Measurements from ENCODE around the gene DSCAML1. TPM values are rescaled to one million over a fixed set of nuclear protein-coding genes. Genes with fewer than 3 reads are reported as not detected.

DSCAML1 gene
- not detected in 2 replicates for total RNA-seq (2014; rRNA removed; shearing (Covaris generic))

DNA sequence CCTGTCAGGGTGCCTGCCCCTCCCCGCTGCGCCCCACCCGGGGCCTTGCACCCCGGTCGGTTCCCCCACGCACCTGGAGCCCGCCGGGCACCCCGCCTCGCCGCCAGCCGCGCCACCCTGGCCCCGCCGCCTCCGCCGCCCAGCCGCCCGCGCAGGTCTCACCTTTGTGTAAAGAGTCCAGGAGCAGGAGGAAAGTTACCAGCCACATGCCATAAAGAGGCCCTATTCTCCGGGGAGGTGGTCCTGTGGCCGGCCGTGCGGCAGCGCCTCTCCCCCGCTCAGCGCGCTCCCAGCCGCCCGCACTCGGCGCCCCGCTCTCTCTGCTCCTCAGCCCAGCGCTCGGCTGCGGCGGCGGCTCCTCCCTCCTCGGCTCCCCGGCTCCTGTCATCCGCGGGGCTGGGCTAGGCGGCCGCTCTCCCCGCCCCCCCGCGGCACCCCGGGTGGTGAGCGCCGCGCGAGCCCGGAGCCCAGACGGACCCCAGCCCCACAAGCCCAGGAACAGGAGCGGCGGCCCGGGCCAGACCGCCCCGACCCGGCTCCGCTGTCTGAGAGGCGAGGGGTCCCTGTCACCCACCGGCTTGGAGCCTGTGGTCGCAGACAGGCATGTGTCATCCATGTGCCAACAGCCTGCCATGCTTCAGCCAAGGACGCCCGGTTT lies at the start of gene DSCAML1:
Gene DSCAML1, minus strand, starts transcription at position 345 of the 658 bp plus-strand sequence. Its CDS starts 137 bp downstream, at position 208.
- DNase-seq (ENCODE audit: low spot score), result peak; percentile 49
- in situ Hi-C loops (cut with HindIII; ENCODE audit: low sequenced_read_pairs), result no loop called here

DNA sequence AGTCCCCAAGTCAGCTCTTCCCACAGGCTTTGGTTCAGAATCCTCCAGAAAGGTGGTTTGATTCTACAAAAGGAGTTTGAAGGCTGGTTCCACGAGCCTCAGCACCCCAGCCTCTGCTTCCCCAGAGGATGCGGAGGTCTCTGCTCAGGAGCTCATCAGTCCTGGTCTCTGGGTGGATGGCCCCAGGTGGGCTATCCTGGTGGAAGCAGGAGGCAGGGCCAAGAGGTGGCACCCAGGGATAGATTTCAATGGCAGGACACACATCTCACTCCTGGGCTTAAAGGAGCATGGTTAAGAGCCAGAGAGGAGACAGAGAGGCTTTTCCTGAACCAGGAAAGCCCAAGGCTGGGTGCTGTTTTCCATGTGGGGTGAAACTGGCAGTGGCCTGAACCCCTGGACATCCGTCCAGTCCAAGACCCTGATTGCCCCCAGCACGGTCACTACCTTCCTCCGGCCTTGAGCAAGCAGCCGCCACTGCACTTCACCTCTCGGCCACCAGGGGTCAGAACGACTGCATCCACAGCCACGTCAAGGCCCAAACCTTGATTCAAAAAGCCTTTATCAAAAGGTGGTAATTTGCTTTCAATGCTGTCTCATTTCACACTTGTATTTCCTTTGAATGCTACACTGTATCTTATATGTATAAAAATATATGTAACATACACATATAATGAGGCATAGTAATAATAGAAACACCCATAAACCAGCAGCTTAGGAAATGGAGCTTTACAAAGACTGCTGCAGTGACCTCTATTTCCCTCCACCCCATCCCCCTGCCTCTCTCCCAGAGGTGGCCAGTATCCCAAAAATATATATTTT lies 46.9 kb upstream of the DSCAML1 start:
- peak; percentile 83 for DNase-seq (ENCODE audit: low spot score)
- in situ Hi-C loops (cut with HindIII; ENCODE audit: low sequenced_read_pairs), result no loop called here

GRCh38 chr11:117842131-117842941 lies 45.3 kb upstream of the DSCAML1 start:
- in situ Hi-C loops (cut with HindIII; ENCODE audit: low sequenced_read_pairs), result no loop called here
- no peak for DNase-seq (ENCODE audit: low spot score)

DNA sequence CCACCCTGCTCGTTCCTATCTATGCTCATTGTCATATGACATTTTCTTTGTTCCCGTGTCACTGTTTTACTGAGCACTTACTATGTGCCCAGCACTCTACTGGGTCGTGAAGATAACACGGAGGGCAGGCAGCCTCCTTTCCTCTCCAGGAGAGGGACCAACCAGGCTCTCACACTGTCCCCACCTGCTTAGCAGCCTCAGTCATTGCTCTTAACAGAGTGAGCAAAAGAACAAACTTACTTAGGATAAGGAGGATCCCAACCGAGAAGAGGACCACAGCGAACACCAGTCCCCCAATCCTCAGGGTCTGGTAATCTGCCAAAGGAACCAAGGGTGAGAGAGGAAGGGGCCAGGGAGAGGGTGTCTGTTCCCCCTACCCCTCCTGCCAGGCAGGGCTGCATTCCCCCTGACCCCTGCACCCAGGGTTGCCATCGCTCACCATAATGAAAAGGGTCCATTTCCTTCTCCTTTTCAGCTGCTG lies 44.6 kb upstream of the DSCAML1 start:
- no peak for DNase-seq (ENCODE audit: low spot score)
- in situ Hi-C loops (cut with HindIII; ENCODE audit: low sequenced_read_pairs), result no loop called here

DNA sequence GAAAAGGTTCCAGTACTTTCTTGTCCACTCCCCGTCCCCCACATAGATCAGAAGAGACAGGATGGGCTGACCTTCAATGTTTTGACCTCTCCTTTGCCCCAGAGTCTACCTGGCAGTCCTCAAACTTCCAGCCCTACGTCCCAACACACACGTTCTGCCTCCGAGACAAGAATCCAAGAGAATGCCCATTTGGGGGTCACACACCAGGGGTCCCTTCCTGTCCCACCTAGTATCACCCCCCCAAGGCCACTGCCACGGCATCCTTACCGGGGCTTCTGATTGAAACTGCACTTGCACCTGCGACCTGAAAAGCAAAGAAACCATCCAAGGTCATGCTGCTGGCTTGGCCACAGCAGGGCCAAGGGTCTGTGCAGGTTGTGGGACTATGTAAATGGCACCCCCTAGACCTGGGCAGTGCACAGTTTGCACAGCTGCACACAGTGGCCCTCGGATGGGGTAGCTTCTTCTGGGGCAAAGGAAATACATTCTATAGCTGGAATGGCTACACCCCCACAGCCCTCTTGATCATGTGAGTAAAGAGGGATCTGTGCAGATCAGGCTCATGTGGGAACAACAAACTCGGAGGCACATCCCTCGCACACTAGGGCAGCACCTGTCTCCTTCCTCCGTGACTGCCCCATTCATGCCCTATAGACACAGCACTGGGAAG lies 44.0 kb upstream of the DSCAML1 start:
- in situ Hi-C loops (cut with HindIII; ENCODE audit: low sequenced_read_pairs), result no loop called here

DNA sequence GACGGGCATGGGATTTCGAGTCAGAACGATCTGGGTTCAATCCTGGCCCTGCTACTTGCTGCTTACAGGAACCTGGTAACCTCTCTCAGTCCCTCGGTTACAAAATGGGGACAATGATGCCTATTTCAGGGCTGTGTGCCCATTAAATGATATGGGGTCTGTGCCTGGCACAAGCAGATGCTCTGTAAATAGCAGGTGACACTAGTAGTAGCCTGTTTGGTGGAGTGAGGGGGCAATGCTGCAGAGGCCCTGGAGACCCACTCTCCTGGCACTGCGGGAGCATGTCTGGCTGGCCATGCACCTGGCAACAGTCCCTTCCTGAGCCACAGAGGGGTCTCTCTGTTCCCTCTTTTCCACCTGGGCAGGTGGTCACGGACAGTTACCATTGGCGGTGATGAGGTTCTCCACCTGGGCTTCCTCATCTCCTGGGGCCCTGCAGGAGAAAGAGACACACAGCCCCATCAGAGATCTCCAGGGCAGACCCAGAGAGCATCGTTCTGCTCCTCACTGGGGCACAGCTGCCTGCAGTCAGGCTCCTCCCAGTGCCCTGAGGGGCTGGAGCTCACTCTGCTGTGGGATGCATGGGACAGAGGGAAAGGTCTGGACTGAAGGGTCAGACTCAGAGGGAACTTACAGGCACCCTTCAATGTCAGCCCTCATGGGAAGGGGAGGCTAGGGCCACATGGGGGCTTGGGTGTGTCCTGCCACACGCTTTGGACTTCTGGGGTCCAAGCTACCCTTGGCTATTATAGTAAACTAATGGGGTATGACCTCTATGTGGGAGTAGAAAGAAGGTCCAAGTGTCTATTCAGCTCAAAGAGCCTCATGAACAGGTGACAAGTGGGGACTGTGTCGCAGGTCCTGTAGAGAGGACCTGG lies 43.2 kb upstream of the DSCAML1 start:
- no peak for DNase-seq (ENCODE audit: low spot score)
- in situ Hi-C loops (cut with HindIII; ENCODE audit: low sequenced_read_pairs), result no loop called here

More for the DNA sequence above, 44.0 kb upstream of the DSCAML1 start:
- no peak for DNase-seq (ENCODE audit: low spot score)

GRCh38 chr11:117839380-117839881 lies 42.4 kb upstream of the DSCAML1 start:
- no peak for DNase-seq (ENCODE audit: low spot score)
- in situ Hi-C loops (cut with HindIII; ENCODE audit: low sequenced_read_pairs), result no loop called here

GRCh38 chr11:117838901-117839300 lies 41.9 kb upstream of the DSCAML1 start:
- in situ Hi-C loops (cut with HindIII; ENCODE audit: low sequenced_read_pairs), result no loop called here
- no peak for DNase-seq (ENCODE audit: low spot score)

DNA sequence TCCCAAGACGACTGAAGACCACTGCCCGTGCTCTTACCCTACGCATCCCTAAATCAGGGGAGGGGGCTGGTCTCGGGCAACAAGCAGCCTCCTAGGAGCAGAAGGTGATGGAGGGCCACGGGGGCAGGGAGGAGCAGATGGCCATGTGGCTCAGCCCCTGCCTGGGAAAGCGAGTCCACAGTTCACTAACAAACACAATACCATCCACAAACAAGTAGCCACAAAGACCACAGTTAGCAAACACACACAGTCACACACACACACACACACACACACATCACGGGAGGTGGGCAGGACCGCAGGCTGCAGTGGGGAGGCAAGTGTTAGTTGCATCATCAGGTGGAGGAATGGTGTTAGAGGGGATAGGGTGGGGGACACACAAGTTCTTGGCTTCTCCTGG lies 40.8 kb upstream of the DSCAML1 start:
- in situ Hi-C loops (cut with HindIII; ENCODE audit: low sequenced_read_pairs), result no loop called here
- DNase-seq (ENCODE audit: low spot score), result no peak

GRCh38 chr11:117837070-117837776 lies 40.2 kb upstream of the DSCAML1 start:
- DNase-seq (ENCODE audit: low spot score), result no peak
- in situ Hi-C loops (cut with HindIII; ENCODE audit: low sequenced_read_pairs), result no loop called here

- in situ Hi-C loops (cut with HindIII; ENCODE audit: low sequenced_read_pairs), result no loop called here
- no peak for DNase-seq (ENCODE audit: low spot score)
Observed at GRCh38 chr11:117836077-117836960, 39.3 kb upstream of the DSCAML1 start.

DNA sequence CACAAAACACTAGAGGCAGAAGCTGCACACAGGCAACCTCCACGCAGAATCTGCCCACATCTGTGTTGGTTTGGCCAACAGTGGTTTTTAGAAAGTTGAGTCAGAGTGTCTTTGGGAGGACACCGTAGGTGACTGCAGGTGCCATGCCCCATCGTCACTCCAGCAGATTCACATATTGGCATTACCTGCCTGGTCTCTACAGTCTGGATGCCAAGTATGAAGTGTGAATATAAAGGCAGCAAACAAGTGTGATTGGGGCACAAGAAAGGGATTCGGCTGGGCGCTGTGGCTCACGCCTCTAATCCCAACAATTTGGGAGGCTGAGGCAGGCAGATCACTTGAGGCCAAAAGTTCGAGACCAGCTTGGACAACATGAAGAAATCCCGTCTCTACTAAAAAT lies 38.6 kb upstream of the DSCAML1 start:
- DNase-seq (ENCODE audit: low spot score), result no peak
- in situ Hi-C loops (cut with HindIII; ENCODE audit: low sequenced_read_pairs), result no loop called here

DNA sequence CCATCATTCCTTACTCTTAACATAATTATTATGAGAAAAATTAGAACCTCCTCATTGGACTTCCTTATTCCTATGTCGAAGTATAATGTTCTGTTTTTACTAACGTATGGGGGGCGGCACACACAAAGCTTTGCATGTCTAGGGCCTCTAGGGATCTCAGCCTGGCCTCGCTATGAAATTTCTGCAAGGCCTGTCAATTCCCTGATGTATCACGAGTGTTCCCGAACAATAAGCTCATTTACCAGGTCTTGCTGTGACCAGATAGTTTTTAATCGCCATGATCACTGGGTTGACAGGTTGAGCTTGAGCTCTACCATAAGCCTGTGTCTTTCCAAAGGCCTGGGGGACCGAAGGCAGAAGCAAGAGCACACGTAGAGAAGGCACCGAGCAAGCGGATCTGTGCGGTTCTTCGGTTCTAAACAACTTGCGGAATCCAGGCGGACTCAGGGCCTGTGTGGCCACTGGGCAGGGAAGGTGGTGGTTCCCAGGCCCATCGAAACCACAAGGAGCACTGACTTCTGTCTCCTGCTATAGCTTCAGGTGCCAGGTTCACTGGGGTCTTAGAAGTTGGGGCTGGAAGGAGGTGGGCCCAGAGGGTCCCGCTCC lies 37.9 kb upstream of the DSCAML1 start:
- in situ Hi-C loops (cut with HindIII; ENCODE audit: low sequenced_read_pairs), result no loop called here
- DNase-seq (ENCODE audit: low spot score), result no peak

- no peak for DNase-seq (ENCODE audit: low spot score)
- in situ Hi-C loops (cut with HindIII; ENCODE audit: low sequenced_read_pairs), result no loop called here
Observed at GRCh38 chr11:117834068-117834810, 37.2 kb upstream of the DSCAML1 start.

GRCh38 chr11:117833401-117833891 lies 36.4 kb upstream of the DSCAML1 start:
- DNase-seq (ENCODE audit: low spot score), result no peak
- in situ Hi-C loops (cut with HindIII; ENCODE audit: low sequenced_read_pairs), result no loop called here
